NCI-H128 (cell line): ENCODE results near the gene FAM174C.

Experiments used
- DNase-seq: peaks from one replicate; lab custom pipeline; 2025; ENCODE audit not compliant: unreplicated experiment; lab: John Stamatoyannopoulos, UW

FAM174C gene

DNA sequence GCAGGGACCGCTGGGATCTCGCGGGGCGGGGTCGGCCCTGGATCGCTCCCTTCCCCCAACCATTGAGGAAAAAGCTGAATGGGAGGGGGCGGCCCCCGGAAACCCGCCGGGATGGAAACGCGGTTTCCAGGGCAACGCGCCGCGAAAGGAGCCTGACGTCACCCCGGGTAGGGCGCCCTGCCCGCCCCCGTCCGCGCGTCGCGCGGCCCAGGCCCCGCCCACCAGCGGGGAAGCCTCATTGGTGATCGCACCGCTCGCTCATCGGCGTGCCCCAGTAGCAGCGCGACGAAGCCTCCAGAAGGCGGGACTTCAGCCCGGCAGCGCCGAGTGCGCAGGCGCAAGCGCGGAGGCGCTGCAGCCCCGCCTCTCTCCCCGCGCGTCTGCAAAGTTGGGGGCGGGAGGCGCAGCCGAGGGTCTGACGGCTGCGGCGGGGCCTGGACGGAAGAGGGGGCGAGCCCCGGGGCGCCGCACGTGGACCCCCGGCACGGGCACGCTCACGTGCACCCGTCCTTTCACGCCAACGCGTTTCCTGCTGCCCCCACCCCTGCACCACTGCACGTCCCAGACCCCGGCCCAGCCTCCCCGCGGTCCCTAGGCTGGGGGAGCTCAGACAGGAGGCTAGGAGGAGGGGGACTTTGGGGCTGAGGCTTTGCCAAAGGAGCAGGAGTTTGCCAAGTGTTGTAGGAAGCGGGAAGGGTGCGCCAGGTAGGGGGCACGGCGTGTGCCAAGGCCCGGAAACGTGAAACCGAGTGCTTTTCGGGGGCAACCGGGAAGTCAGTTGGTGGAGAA is 14.4 kb upstream of the FAM174C start:
- peak; percentile 93 for DNase-seq

DNA sequence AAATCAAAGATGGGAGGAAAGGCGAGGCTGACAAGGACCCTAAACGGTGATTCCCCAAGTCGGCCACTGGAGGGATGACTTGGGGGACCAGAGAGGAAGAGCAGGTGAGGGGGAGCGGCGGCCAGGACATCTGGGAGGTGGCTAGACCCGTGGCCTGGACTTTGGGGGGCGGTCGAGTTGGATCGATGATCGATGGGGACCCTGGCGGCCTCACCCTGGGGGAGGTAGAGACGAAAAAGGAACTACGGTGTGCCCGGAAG is 13.9 kb upstream of the FAM174C start:
- no peak for DNase-seq

GRCh38 chr19:1261798-1262622 is 13.3 kb upstream of the FAM174C start:
- DNase-seq, result no peak

GRCh38 chr19:1262623-1263123 is 12.7 kb upstream of the FAM174C start:
- no peak for DNase-seq

DNA sequence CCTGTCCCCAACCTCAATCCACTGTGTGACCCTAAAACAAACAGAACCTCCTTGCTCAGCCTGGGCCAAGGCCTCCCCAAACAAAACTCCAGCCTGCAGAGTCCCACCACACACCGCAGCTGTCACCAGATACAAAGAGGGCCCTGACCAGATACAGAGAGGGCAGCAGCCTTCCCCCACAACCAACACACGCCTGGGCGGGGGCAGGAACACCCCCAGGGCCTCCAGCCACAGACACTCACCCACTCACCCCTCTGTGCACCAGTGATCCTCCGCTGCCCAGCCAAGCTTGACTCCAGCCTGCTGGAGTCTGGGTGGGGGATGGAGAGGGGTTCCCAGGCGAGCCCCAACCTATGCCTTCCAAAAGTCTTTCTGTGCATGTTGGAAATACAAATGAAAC is 12.1 kb upstream of the FAM174C start:
- DNase-seq, result no peak

DNA sequence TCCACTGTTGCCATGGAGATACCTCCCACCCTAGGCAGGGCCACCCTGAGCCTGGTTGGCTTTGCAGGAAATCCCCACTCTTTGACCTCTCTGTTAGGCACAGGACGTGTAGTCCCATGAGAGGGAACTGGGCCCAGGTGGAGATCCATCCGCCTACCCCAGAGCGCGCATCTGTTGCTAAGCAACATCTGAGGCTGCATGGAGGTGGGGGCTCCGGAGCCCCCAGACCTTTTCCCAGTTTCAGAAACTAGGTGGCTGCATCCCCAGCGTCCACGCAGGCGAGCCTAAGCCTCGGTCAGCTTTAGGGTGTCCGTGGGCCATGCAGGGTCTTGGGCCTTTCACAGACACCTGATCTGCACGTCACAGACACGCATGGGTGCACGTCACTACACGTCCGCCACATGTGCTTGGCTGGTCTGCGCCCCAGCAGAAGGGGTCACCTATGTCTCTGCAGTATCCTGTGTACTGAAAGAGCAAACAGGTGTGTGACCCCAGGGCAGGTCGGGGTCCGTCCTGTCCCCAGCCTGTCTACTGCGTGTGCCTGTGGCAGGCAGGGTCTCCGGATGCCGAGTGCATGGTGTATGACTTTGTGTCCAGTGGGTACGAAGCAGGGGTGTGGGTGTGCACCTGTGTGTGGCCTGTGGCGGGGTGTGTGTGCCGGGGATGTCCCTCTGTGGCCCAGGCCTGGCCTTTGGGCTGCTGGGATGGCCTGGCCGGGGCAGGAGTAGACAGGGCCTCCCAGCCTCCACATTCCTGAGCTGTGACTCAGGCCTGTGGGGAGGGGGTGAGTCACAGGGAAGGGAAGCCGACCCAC is 10.3 kb upstream of the FAM174C start:
- no peak for DNase-seq

DNA sequence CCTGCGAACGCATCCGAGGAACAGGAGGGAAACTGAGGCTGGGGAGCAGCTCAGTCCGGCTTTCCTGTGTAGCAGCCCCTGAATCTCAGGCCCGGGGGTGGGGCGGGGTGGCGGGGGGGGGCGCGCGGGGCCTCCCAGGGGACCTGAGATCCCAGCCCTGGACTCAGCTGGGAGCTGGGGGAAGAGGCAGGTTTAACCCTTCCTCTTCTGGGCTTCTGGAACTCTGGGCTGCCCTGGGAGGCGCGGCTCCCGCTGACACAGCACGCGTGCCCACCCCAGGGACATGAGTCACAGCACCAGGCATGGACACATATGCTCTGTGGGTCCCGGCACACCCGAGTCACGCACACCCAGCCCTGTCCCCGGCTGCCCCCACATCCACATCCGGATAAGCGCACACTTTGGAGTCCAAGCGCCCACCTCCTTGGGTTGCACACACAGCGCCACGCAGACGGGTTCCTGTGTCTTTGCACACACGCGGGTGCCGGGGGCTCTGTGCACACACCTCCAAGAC is 9.7 kb upstream of the FAM174C start:
- no peak for DNase-seq

DNA sequence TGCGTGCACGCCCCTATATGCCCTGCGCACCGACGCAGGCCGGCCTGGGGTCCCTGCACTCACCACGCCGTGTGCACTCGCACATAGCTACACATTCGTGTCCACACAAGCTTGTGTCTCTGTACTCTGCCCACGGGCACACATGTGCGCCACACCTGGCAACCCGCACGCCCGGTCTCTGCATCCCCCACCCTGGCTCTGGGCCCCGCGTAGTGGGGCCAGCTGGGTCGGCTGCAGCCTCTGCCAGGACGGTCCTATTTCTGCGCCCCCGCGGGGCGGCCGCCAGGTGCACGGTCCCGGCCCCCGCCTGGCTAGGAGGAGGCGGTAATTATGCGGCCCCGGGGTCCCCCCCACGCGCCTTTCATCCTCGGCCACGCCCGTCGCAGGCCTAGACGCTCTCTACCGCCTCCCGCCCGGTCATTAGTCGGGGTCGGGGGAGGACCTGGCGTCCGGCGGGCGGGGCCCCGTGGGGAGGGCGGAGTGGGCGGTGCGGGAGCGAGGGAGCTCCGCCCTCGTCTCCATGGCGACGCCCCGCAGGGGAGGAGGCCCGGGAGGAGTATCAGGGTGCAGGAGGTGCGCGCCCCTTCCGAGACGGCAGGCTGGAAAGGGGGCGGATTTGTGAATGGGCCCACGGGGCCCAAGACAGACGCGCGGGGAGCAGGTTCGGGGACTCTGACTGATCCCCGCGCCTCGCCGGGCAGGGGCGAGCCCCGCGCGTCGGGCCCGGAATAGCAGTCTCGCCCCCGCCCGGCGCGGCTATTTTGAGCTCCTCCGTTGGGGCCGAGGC is 9.0 kb upstream of the FAM174C start:
- peak; percentile 43 for DNase-seq

DNA sequence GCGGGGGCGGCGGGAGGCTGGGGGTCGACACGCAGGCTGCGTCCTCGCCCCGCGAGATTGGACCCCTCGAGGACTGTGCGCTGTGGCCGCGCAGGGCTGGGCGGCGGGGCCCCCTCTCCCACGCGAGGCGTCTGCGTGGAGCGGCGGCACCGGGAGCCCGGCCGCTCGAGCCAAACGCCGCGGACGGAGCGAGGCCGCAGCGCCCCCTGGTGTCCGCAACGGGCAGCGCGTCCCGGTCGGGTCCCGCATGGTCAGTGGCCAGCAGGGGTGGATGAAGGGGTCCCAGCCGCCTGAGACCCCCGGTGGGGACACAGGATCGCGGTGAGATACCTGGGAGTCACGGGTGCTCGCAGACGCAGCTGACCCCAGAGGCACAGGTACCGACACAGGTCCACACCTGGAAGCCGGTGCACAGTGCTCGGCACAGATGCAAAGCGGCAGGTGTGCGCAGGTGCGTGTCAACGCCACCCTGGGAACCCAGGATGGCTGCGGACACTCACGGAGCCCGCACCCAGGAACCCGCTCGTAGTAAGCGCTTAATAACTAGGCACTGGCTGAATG is 8.3 kb upstream of the FAM174C start:
- DNase-seq, result no peak

DNA sequence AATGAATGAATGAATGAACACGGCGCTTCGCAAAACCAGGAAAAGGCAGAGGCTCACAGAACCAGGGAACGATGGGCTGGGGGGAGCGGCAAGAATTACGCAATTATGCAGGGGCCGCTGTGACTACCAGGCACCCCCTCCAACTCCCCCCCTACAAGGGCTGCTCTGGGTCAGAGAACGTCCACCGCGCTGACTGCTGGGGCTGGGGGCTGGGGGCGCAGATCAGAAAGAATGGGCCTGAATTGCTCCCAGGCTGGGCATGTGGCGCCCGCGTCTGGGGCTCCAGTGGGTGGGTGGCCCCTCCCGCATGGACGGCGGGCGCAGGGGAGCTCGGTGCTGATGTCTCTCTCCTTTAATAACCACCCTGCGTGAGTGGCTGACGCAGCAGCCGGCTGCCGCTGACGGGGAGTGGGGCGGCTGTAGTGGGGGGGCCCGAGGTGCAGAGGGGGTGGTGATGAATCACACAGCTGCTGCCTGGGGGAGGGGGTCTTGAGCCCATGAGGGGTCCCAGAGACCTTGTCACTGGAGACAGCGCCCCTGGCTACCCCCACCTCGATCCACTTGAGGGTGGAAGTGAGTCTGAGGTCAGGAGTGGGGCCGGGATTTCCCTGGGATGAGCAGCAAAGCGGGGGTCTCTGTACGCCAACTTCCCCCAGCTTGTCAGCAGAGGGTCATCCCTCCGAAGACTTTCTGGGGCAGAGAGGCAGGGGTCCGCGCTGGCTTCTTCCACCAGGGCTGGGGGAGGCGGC is 7.7 kb upstream of the FAM174C start:
- DNase-seq, result no peak

DNA sequence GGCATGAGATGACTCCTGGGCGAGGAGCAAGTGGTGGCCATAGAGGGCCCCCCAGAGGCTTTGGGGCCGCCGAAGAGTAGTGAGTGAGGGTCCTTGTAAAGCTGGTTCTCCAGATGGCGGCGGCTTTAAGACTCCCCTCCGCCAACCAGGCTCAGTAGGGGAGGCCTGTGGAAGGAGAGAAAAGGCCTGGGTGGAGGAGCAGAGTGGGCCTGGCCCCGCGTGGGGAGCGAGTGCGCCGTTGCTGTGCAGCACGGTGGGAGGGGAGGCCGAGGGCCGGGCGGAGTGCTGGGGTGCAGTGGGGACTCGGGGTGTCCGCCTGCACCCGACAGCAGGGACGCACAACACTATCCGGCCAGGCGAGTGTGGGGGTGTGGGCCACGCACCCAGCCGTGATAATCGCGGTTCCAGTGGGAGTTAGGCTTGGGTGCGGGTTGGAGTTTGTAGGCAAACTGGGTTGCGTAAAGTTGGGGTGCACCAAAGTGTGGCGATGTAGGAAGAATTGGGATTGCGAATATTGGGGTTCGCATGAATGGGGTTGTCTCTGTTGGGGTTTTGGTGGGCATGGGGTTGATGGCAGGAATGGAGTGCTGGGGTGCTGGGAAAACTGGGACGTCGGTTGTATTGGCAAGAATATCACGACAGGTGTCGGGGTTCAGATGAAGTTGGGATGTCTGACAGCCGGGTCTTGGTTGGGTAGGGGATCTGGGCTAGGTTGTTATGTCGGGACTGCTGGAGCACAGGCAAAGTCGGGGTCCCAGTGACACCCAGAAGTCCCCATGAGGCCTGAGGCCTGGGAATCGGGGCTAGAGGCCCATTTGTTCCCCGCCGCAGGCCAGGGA is 6.9 kb upstream of the FAM174C start:
- no peak for DNase-seq

DNA sequence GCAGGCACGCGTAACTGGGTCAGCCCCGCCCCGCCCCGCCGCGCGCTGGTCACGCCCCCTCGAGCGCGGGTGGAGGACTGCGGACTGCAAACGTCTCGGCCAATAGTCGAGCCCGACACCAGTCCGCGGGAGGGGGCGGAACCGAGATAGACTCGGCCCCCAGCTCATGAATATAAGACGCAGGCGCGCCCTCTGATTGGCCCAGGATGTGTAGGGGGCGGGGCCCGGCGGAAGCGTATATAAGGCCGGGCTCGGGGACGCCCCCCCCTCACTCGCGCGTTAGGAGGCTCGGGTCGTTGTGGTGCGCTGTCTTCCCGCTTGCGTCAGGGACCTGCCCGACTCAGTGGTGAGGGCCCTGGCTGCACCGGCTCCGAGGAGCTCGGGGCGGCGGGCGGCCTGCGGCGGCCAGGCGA is 6.3 kb upstream of the FAM174C start, which contains the start of gene CIRBP:
TSS of gene CIRBP (plus strand) at position 268 of the 413 bp plus-strand sequence. CDS start 1,602 bp downstream, outside the sequence.
- peak; percentile 97 for DNase-seq

GRCh38 chr19:1269478-1270212 is 5.7 kb upstream of the FAM174C start:
- DNase-seq, result peak; percentile 61

GRCh38 chr19:1270213-1270853 is 5.0 kb upstream of the FAM174C start:
- DNase-seq, result no peak

GRCh38 chr19:1270854-1271527 is 4.3 kb upstream of the FAM174C start:
- no peak for DNase-seq

DNA sequence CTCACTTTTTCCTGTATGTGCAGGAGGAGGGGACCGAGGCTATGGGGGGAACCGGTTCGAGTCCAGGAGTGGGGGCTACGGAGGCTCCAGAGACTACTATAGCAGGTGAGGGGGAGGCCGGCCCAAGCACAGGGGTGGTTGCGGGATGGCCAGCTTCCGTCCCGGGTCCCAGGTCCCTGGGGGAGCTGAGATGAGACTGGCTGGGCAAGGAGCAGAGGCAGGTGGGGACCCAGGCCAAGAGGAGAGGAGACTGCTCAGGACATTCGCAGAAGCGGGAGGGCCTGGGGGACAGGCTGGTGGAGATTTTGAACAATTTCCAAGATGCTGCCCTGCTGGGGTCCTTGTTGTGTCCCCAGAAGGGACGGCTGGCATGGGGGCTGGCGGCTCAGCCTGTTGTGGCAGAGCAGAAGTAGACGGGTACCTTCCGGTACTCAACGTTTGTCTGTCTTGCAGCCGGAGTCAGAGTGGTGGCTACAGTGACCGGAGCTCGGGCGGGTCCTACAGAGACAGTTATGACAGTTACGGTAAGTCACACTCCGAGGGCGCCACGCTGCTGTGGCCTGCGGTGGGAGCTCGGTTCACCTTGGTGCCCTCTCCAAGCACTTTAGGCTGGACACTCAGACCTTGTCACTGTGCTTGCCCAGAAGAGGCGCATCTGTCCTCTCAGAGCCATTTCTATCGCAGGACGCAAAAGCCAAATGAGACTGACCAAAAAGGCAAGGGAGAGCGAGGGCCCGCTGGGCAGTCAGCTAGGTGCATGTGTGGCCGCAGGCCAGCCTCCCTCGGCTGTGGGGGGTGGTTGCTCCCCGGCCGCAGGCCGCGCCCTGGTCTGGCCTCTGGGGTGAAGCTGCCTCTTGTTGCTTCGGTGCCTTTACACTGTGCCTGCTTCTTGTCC is 3.6 kb upstream of the FAM174C start:
- no peak for DNase-seq
